ENCODE data around the gene NHERF1. TPM values are rescaled to one million over a fixed set of nuclear protein-coding genes. Genes with fewer than 3 reads are reported as not detected.

The NHERF1 gene
- total RNA-seq, 3 donors from 2014 or later = 15.8 to 82.8 (median 36.4) TPM

DNA sequence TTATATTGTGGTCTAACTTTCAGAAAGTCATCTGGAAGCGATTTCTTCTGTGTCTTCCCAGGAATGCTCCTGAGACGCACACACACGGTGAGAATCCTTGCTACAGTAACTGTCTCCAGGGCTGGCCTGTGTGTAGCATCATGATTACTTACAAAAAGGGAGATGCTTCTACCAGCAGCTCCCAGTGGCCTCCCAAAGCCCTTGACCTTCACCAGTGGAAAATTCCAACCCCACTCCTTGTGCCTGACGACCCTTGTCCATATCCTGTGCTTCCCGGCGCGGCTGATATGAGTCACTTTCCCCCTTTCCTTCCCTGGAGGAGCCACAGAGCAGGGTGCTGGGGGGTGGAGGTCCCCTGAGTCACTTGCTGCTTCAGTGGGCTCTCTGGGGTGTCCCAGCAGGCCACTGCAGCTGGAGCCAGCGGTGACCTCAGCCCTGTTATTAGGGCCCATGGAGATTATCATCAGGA is 49.8 kb downstream of the NHERF1 start:
- H3K4me1 ChIP-seq = no peaks in the 10 kb centered on the region
- H3K27ac ChIP-seq = no peak overlapping the region
- no peaks in the 10 kb centered on the region for H3K27me3 ChIP-seq
- H3K4me3 ChIP-seq = no peak overlapping the region
- H3K36me3 ChIP-seq = no peaks in the 10 kb centered on the region
- TF ChIP-seq POLR2AphosphoS5 (IDR thresholded peaks at IDR 0.05) (no peak), CTCF (IDR thresholded peaks at IDR 0.05) (no peak), POLR2A (IDR thresholded peaks at IDR 0.05) (no peak)
- no peak for DNase-seq (ENCODE audit: low spot score in 2 of 2)
- intact Hi-C loops (cut with DNase I; ENCODE audit: low total_unique reads) = loop anchor here (10.0 kb wide), 1 partner anchor 67 kb away; no protein-coding TSS in a partner anchor
- H3K9me3 ChIP-seq = no peaks in the 10 kb centered on the region

GRCh38 chr17:74799097-74799496 is 50.7 kb downstream of the NHERF1 start:
- Histone ChIP-seq H3K4me3 (no peak overlapping the region), H3K27ac (no peak overlapping the region), H3K9me3 (no peaks in the 10 kb centered on the region), H3K36me3 (no peaks in the 10 kb centered on the region), H3K27me3 (no peaks in the 10 kb centered on the region), H3K4me1 (no peaks in the 10 kb centered on the region)
- intact Hi-C loops (cut with DNase I; ENCODE audit: low total_unique reads) = loop anchor here (10.0 kb wide), 1 partner anchor 66 kb away; no protein-coding TSS in a partner anchor
- TF ChIP-seq POLR2AphosphoS5 (IDR thresholded peaks at IDR 0.05) (no peak), POLR2A (IDR thresholded peaks at IDR 0.05) (no peak), CTCF (IDR thresholded peaks at IDR 0.05) (no peak)
- DNase-seq (ENCODE audit: low spot score in 2 of 2) = no peak

DNA sequence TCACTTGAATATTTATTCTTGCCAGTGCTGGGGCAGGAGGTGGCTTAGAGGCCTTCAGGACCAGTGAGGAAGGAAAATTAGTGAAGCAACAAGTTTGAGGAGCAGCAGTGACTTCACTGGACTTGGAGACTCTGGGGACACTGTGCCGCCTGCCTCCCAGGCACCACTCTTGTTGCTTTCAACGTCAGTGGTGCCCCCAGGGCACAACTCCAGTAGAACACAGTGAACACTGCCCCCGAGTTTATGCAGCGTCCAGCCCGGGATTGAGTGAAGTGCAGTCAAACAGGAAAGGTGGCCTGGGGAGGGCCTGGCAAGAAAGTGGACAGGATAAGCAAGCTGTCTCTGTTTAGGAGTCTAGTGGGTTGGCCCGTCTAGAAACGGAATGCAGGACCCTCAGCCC is 52.1 kb downstream of the NHERF1 start:
- no peaks in the 10 kb centered on the region for H3K4me1 ChIP-seq
- H3K9me3 ChIP-seq = no peaks in the 10 kb centered on the region
- TF ChIP-seq POLR2AphosphoS5 (IDR thresholded peaks at IDR 0.05) (no peak), POLR2A (IDR thresholded peaks at IDR 0.05) (no peak), CTCF (IDR thresholded peaks at IDR 0.05) (no peak)
- no peaks in the 10 kb centered on the region for H3K27me3 ChIP-seq
- H3K27ac ChIP-seq = no peak overlapping the region
- intact Hi-C loops (cut with DNase I; ENCODE audit: low total_unique reads) = no loop called here
- H3K4me3 ChIP-seq = no peak overlapping the region
- no peaks in the 10 kb centered on the region for H3K36me3 ChIP-seq
- no peak for DNase-seq (ENCODE audit: low spot score in 2 of 2)

- intact Hi-C loops (cut with DNase I; ENCODE audit: low total_unique reads) = no loop called here
- TF ChIP-seq POLR2AphosphoS5 (IDR thresholded peaks at IDR 0.05) (no peak), POLR2A (IDR thresholded peaks at IDR 0.05) (no peak)
- no peaks in the 10 kb centered on the region for H3K36me3 ChIP-seq
- H3K27me3 ChIP-seq = no peaks in the 10 kb centered on the region
- H3K27ac ChIP-seq = no peak overlapping the region
- H3K9me3 ChIP-seq = no peaks in the 10 kb centered on the region
- no peak overlapping the region for H3K4me3 ChIP-seq
- no peaks in the 10 kb centered on the region for H3K4me1 ChIP-seq
- DNase-seq (ENCODE audit: low spot score in 2 of 2) = no peak
These were observed 53.5 kb downstream of the NHERF1 start for GRCh38 chr17:74801896-74802295.

- no peaks in the 10 kb centered on the region for H3K4me1 ChIP-seq
- H3K36me3 ChIP-seq = no peaks in the 10 kb centered on the region
- no peak for DNase-seq (ENCODE audit: low spot score in 2 of 2)
- no peaks in the 10 kb centered on the region for H3K9me3 ChIP-seq
- H3K27me3 ChIP-seq = no peaks in the 10 kb centered on the region
- TF ChIP-seq POLR2AphosphoS5 (IDR thresholded peaks at IDR 0.05) (no peak), POLR2A (IDR thresholded peaks at IDR 0.05) (no peak), CTCF (IDR thresholded peaks at IDR 0.05) (no peak)
- no peak overlapping the region for H3K27ac ChIP-seq
- intact Hi-C loops (cut with DNase I; ENCODE audit: low total_unique reads) = no loop called here
- H3K4me3 ChIP-seq = no peak overlapping the region
These were observed 55.0 kb downstream of the NHERF1 start for GRCh38 chr17:74803388-74803930.

Measured in breast epithelium (tissue), 4 donors.